ENCODE data around the gene RPA4.
A peak's percentile ranks its signal among the peaks of the same experiment; 100 is the strongest.
"Not testable (repeated sequence)": the region's sequence is repeated elsewhere in the genome, so short reads cannot be mapped to it uniquely, and the experiment has no call there.

The RPA4 gene

GRCh38 chrX:96837808-96838207 lies 45.9 kb upstream of the RPA4 start:
- peak overlapping the region; percentile 90 for H3K27ac ChIP-seq (ENCODE audit: low read depth, low read length)
- peak overlapping the region; percentile 63 for H3K4me2 ChIP-seq (ENCODE audit: low read length)
- peaks cover 46% of the 10 kb centered on the region for H3K4me1 ChIP-seq (ENCODE audit: control insufficient read depth, low read length)
- H3K36me3 ChIP-seq (ENCODE audit: control insufficient read depth, low read length) = no peaks in the 10 kb centered on the region
- no peaks in the 10 kb centered on the region for H4K20me1 ChIP-seq (ENCODE audit: control insufficient read depth, insufficient read depth, low read depth, low read length)
- no peaks in the 10 kb centered on the region for H3K27me3 ChIP-seq (ENCODE audit: control insufficient read depth, low read length)
- H3F3A ChIP-seq (ENCODE audit: control insufficient read depth, insufficient read depth) = peaks cover 15% of the 10 kb centered on the region
- peaks cover 15% of the 10 kb centered on the region for H3K79me2 ChIP-seq (ENCODE audit: control insufficient read depth, low read length)
- no peaks in the 10 kb centered on the region for H3K9me3 ChIP-seq (ENCODE audit: control insufficient read depth, insufficient read depth, low read length)
- TF ChIP-seq CTCF (IDR thresholded peaks at IDR 0.05; ENCODE audit: low read depth, low read length, poor library complexity, severe bottlenecking) (no peak), EZH2phosphoT487 (IDR thresholded peaks at IDR 0.05; ENCODE audit: borderline replicate concordance, low read length) (no peak)
- peak overlapping the region; percentile 69 for H3K4me3 ChIP-seq (ENCODE audit: low read length)
- no peaks in the 10 kb centered on the region for H3K9me2 ChIP-seq (replicated peaks; ENCODE audit: control insufficient read depth, low read length)

- Histone ChIP-seq H3K27me3 (ENCODE audit: control insufficient read depth, low read length) (no peaks in the 10 kb centered on the region), H3F3A (ENCODE audit: control insufficient read depth, insufficient read depth) (peaks cover 15% of the 10 kb centered on the region), H3K4me2 (ENCODE audit: low read length) (peak overlapping the region; percentile 63), H3K36me3 (ENCODE audit: control insufficient read depth, low read length) (no peaks in the 10 kb centered on the region), H4K20me1 (ENCODE audit: control insufficient read depth, insufficient read depth, low read depth, low read length) (no peaks in the 10 kb centered on the region), H3K9me3 (ENCODE audit: control insufficient read depth, insufficient read depth, low read length) (no peaks in the 10 kb centered on the region), H3K4me1 (ENCODE audit: control insufficient read depth, low read length) (peaks cover 45% of the 10 kb centered on the region), H3K9me2 (replicated peaks; ENCODE audit: control insufficient read depth, low read length) (no peaks in the 10 kb centered on the region), H3K79me2 (ENCODE audit: control insufficient read depth, low read length) (peaks cover 15% of the 10 kb centered on the region), H3K4me3 (ENCODE audit: low read length) (peak overlapping the region; percentile 69), H3K27ac (ENCODE audit: low read depth, low read length) (peak overlapping the region; percentile 90)
- TF ChIP-seq EZH2phosphoT487 (IDR thresholded peaks at IDR 0.05; ENCODE audit: borderline replicate concordance, low read length) (no peak), CTCF (IDR thresholded peaks at IDR 0.05; ENCODE audit: low read depth, low read length, poor library complexity, severe bottlenecking) (no peak)
Measured at GRCh38 chrX:96838537-96838936, 45.2 kb upstream of the RPA4 start.

- Histone ChIP-seq H3K4me3 (ENCODE audit: low read length) (no peak overlapping the region), H3K9me3 (ENCODE audit: control insufficient read depth, insufficient read depth, low read length) (no peaks in the 10 kb centered on the region), H4K20me1 (ENCODE audit: control insufficient read depth, insufficient read depth, low read depth, low read length) (no peaks in the 10 kb centered on the region), H3K4me2 (ENCODE audit: low read length) (no peak overlapping the region), H3K9me2 (replicated peaks; ENCODE audit: control insufficient read depth, low read length) (no peaks in the 10 kb centered on the region), H3K4me1 (ENCODE audit: control insufficient read depth, low read length) (peaks cover 20% of the 10 kb centered on the region), H3K27me3 (ENCODE audit: control insufficient read depth, low read length) (no peaks in the 10 kb centered on the region), H3F3A (ENCODE audit: control insufficient read depth, insufficient read depth) (peaks cover 4% of the 10 kb centered on the region), H3K27ac (ENCODE audit: low read depth, low read length) (no peak overlapping the region), H3K36me3 (ENCODE audit: control insufficient read depth, low read length) (no peaks in the 10 kb centered on the region), H3K79me2 (ENCODE audit: control insufficient read depth, low read length) (peaks cover 15% of the 10 kb centered on the region)
- no peak for TF ChIP-seq CTCF (IDR thresholded peaks at IDR 0.05; ENCODE audit: low read depth, low read length, poor library complexity, severe bottlenecking)
- no peak for TF ChIP-seq EZH2phosphoT487 (IDR thresholded peaks at IDR 0.05; ENCODE audit: borderline replicate concordance, low read length)
Measured at GRCh38 chrX:96841325-96841724, 42.4 kb upstream of the RPA4 start.

GRCh38 chrX:96841866-96842265 lies 41.8 kb upstream of the RPA4 start:
- not testable (repeated sequence) for H3K36me3 ChIP-seq (ENCODE audit: control insufficient read depth, low read length); H3K4me2 ChIP-seq (ENCODE audit: low read length); H3F3A ChIP-seq (ENCODE audit: control insufficient read depth, insufficient read depth); H4K20me1 ChIP-seq (ENCODE audit: control insufficient read depth, insufficient read depth, low read depth, low read length); H3K9me2 ChIP-seq (replicated peaks; ENCODE audit: control insufficient read depth, low read length); H3K27me3 ChIP-seq (ENCODE audit: control insufficient read depth, low read length); H3K4me3 ChIP-seq (ENCODE audit: low read length); H3K9me3 ChIP-seq (ENCODE audit: control insufficient read depth, insufficient read depth, low read length); H3K27ac ChIP-seq (ENCODE audit: low read depth, low read length)
- Histone ChIP-seq H3K79me2 (ENCODE audit: control insufficient read depth, low read length) (peaks cover 15% of the 10 kb centered on the region), H3K4me1 (ENCODE audit: control insufficient read depth, low read length) (peaks cover 20% of the 10 kb centered on the region)

Data from DOHH2 (cell line).